ENCODE results near the gene ERFL.

ERFL gene

DNA sequence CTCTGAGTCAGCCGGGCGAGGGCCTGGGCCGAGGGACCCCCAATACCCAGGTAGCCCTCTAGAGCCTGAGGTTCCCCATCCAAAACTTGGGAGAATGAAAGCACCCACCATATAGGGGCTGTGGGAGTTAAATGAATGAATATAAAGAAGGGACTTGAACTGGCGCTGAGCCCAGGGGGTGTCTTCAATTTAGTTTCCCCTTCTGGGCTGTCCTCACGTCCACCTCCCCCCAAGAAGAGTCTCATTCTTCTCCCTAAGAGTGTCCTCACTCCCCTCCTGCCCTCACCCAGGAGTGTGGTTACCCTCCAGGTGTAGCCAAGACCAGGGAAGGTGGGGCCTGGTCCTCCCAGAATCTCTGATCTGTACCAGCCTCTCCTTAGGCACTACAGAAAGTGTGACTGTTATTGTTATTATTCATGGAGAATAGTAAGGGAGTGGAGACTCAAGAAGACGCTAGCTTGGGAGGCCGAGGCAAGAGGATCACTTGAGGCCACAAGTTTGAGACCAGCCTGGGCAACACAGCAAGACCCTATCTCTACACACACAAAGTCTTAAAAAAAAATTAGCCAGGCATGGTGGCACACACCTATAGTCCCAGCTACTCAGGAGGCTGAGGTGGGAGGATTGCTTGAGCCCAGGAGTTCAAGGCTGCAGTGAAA is 48.5 kb downstream of the ERFL start:
- TF ChIP-seq ZBTB7A (IDR thresholded peaks at IDR 0.05; ENCODE audit: low read depth) (0 out of 2 replicates have a peak, but pooled peaks have one; percentile 12), YY1 (IDR thresholded peaks at IDR 0.05; ENCODE audit: low read depth) (no peak)

DNA sequence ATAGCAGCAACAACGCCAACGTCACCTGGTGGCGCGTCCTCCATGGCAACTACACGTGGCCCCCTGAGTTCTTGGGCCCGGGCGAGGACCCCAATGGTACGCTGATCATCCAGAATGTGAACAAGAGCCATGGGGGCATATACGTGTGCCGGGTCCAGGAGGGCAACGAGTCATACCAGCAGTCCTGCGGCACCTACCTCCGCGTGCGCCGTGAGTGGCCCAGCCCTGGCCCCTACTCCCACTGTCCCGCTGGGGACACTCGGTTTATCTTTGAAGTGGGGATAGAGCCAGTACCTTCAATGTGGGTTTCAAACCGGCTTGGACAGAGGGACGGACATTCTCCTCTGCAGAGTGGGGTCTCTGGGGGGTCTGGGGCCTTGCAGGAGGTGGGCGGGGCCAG is 49.2 kb downstream of the ERFL start:
- TF ChIP-seq ZBTB7A (IDR thresholded peaks at IDR 0.05; ENCODE audit: low read depth) (0 out of 2 replicates have a peak, but pooled peaks have one; percentile 19), TAF1 (IDR thresholded peaks at IDR 0.05; ENCODE audit: low read depth) (no peak)

DNA sequence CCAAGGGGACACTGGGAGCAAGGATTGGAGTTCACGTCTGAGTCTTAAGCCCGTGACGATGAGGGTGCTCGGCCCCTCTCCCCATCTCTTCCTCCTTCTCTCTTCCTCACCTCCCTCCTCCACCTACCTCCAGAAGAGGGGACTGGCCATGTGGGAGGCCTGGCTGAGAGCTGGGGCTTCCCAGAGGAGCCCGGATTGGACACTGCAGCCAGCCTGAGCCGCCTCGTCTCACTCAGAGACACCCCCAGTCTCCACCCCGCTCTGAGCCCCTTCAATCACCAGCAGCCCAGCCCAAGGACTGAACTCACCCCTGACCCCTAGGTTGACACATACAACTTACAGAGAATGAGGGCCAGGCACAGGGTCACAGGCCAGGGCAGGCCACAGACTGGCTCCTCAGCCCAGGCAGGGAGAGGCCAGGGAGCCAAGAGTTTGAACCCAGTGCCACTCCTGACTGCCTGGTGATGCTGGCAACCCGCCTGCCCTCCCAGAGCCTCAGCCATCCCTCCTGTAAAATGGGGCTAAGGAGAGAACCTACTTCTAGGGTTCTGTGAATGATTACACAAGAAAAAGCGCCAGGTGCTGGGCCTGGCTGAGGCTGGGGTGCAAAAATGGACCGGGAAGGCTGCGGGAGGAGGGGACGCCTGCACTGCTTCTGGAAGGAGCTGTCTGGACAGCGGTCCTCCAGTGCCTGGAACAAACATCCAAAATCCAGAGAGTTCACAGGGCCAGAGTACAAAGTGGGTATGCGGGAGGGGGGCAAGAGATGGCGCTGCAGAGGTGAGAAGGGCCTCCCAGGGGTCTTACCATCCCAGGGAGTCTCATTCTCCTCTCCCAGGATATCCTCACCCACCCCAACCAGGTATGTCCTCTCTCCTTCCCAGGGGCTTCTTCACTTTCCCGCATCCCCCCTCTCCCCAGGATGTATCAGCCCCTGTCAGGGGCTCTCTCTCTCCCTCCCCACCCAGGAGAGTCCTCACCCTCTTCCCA is 50.0 kb downstream of the ERFL start:
- TF ChIP-seq NFIC (IDR thresholded peaks at IDR 0.05) (no peak), FOXM1 (IDR thresholded peaks at IDR 0.05; ENCODE audit: borderline replicate concordance, low read depth) (no peak)
- TF ChIP-seq, protein P1, sequence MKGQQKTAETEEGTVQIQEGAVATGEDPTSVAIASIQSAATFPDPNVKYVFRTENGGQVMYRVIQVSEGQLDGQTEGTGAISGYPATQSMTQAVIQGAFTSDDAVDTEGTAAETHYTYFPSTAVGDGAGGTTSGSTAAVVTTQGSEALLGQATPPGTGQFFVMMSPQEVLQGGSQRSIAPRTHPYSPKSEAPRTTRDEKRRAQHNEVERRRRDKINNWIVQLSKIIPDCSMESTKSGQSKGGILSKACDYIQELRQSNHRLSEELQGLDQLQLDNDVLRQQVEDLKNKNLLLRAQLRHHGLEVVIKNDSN (IDR thresholded peaks at IDR 0.05) = no peak

DNA sequence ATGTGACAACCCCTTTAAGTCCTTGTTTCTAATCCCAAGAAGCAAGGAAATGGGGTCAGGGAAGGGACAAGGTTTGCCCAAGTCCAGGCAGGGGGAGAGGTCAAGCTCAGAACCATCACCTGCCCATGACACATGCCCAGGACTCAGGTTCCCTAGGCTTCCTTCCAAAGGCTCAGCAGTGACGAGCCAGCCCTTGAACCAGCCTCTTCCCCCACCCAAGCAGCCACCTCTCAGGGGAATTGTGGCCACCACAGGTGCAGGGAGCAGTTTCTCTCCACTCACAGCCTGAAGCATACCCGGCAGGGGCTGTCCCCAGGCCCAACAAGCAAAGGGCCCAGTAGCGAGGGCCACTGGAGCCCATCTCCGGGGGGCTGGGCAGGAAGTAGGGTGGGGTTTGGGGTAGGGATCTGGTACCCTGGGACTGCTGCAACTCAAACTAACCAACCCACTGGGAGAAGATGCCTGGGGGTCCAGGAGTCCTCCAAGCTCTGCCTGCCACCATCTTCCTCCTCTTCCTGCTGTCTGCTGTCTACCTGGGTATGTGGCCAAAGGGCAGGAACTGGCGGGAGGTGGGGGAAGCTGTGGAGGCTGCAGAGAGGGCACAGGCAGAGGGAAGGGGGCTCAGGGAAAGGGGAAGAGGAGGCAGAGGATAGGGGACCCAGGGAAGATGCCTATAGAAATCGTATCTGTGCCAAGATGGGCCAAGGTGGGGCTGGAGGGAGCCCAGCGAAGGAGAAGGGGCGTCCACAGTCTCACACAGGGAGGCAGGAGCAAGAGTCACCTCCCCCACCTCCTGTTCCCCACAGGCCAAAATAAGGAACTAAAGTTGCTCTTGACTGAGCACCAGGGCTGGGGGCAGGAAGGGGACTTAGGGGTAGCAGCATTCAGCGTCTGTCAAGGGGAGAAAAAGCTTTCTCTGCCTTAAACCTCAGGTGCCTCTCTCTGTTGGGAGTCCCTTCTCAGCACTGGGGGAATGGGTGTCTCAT is 51.1 kb downstream of the ERFL start, which contains the start of gene CD79A:
Gene CD79A, plus strand, starts transcription at position 433 of the 986 bp plus-strand sequence. Its CDS starts 26 bp downstream, at position 459.
- TF ChIP-seq EP300 (IDR thresholded peaks at IDR 0.05; ENCODE audit: borderline replicate concordance) (no peak), CEBPB (IDR thresholded peaks at IDR 0.05) (no peak), TCF12 (IDR thresholded peaks at IDR 0.05; ENCODE audit: low read depth) (no peak), TEAD4 (IDR thresholded peaks at IDR 0.05) (no peak), CREB1 (IDR thresholded peaks at IDR 0.05; ENCODE audit: low read depth) (no peak), EGR1 (IDR thresholded peaks at IDR 0.05) (no peak), ZBTB7A (IDR thresholded peaks at IDR 0.05; ENCODE audit: low read depth) (no peak), YY1 (IDR thresholded peaks at IDR 0.05; ENCODE audit: low read depth) (no peak), NFIC (IDR thresholded peaks at IDR 0.05) (no peak), TAF1 (IDR thresholded peaks at IDR 0.05; ENCODE audit: low read depth) (no peak)
- TF ChIP-seq, protein P1 (IDR thresholded peaks at IDR 0.05) = no peak
- TF ChIP-seq, protein P2, sequence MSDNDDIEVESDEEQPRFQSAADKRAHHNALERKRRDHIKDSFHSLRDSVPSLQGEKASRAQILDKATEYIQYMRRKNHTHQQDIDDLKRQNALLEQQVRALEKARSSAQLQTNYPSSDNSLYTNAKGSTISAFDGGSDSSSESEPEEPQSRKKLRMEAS (IDR thresholded peaks at IDR 0.05) = no peak
- TF ChIP-seq, protein P3, sequence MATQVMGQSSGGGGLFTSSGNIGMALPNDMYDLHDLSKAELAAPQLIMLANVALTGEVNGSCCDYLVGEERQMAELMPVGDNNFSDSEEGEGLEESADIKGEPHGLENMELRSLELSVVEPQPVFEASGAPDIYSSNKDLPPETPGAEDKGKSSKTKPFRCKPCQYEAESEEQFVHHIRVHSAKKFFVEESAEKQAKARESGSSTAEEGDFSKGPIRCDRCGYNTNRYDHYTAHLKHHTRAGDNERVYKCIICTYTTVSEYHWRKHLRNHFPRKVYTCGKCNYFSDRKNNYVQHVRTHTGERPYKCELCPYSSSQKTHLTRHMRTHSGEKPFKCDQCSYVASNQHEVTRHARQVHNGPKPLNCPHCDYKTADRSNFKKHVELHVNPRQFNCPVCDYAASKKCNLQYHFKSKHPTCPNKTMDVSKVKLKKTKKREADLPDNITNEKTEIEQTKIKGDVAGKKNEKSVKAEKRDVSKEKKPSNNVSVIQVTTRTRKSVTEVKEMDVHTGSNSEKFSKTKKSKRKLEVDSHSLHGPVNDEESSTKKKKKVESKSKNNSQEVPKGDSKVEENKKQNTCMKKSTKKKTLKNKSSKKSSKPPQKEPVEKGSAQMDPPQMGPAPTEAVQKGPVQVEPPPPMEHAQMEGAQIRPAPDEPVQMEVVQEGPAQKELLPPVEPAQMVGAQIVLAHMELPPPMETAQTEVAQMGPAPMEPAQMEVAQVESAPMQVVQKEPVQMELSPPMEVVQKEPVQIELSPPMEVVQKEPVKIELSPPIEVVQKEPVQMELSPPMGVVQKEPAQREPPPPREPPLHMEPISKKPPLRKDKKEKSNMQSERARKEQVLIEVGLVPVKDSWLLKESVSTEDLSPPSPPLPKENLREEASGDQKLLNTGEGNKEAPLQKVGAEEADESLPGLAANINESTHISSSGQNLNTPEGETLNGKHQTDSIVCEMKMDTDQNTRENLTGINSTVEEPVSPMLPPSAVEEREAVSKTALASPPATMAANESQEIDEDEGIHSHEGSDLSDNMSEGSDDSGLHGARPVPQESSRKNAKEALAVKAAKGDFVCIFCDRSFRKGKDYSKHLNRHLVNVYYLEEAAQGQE (IDR thresholded peaks at IDR 0.05; ENCODE audit: low read depth) = no peak

DNA sequence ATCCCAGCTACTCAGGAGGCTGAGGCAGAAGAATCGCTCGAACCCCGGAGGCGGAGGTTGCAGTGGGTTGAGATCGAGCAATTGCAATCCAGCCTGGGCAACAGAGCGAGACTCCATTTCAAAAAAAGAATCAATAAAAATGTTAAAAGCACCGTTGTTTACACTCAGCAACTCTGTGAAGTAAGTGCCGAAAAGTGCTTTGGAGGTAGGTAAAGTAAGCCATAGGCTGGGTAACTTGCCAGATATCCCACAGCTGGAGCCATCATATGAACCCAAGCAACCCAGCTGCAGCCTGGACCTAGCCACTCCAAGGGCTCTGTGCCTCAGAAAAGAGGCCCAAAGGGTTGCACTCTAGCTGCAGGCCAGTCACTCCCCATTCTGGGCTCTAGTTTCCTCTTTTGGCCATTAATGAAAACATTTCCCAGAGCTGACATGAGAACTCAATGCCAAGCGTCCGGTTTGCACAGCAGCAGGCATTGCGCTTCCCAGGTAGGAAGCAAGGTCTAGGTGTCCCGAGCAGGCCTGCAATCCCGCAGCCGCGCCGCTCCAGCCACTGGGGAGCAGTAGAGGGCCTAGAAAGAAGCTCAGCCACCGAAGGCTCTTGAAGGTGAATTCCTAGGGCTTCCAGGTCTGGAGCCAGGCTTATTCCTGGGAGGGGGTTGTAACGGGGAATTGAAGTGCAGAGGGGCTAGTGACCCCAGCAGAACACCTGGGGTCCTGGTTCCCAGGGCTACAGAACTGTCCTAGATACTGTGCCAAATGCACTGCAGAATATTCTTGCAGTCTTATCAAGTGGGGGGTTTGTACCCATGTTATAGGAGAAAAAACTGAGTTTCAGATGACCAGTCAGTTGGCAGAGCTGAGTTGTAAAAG is 55.2 kb downstream of the ERFL start:
- TF ChIP-seq RAD21 (IDR thresholded peaks at IDR 0.05; ENCODE audit: low read depth) = peak; percentile 46; the same call in 1 of the 2 replicates
- TF ChIP-seq, protein P2 (IDR thresholded peaks at IDR 0.05) = no peak

DNA sequence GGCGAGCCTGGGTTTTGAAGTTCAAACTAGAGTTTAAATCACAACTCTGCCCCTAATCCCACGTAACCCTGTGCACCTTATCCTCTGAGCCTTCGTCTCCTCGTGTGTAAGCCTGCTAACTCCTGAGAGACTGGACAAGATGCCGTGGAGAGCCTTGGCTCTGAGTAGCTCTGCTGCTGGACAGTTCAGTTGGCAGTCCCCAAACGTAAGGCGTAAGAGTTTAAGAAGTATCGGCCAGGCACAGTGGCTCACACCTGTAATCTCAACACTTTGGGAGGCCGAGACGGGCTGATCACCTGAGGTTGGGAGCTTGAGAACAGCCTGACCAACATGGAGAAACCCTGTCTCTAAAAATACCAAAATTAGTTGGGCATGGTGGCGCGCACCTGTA is 55.9 kb downstream of the ERFL start:
- TF ChIP-seq CEBPB (IDR thresholded peaks at IDR 0.05) (no peak), TCF12 (IDR thresholded peaks at IDR 0.05; ENCODE audit: low read depth) (no peak), TAF1 (IDR thresholded peaks at IDR 0.05; ENCODE audit: low read depth) (no peak), EP300 (IDR thresholded peaks at IDR 0.05; ENCODE audit: borderline replicate concordance) (no peak), NFIC (IDR thresholded peaks at IDR 0.05) (no peak), FOXM1 (IDR thresholded peaks at IDR 0.05; ENCODE audit: borderline replicate concordance, low read depth) (no peak), CREB1 (IDR thresholded peaks at IDR 0.05; ENCODE audit: low read depth) (no peak), YY1 (IDR thresholded peaks at IDR 0.05; ENCODE audit: low read depth) (no peak), EGR1 (IDR thresholded peaks at IDR 0.05) (no peak), TEAD4 (IDR thresholded peaks at IDR 0.05) (no peak), RAD21 (IDR thresholded peaks at IDR 0.05; ENCODE audit: low read depth) (no peak), ZBTB7A (IDR thresholded peaks at IDR 0.05; ENCODE audit: low read depth) (no peak)
- TF ChIP-seq, protein P2 (IDR thresholded peaks at IDR 0.05) = no peak
- TF ChIP-seq, protein P3 (IDR thresholded peaks at IDR 0.05; ENCODE audit: low read depth) = no peak
- TF ChIP-seq, protein P1 (IDR thresholded peaks at IDR 0.05) = no peak

Measured in Ishikawa (cell line).